Cardiac fibroblast (primary cell): ENCODE data around the gene ESYT1.
A peak's percentile ranks its signal among the peaks of the same experiment; 100 is the strongest.

Experiments
- DNase-seq, 2 donors: peaks; one replicate each; pipeline versions ENCODE4 v3.0.0 to v3.0.0-alpha.2; 2010; ENCODE audit warnings: low read depth in 2 of 2
- H3K4me3 ChIP-seq, 2 donors: replicated peaks in 1 of 2; 1 replicate in 1 of 2; 2 replicates in 1 of 2; pipeline ENCODE4 v1.5.1; 2011; ENCODE audit warnings: low read depth in 2 of 2, low read length in 2 of 2, mild to moderate bottlenecking in 2 of 2, moderate library complexity in 1 of 2
- TF ChIP-seq, protein P1 (sequence below): IDR thresholded peaks from one replicate; pipeline ENCODE4 v1.5.1; 2011; ENCODE audit warnings: low read depth, mild to moderate bottlenecking, low read length, inconsistent platforms

Gene ESYT1

GRCh38 chr12:56081393-56082347 is 46.4 kb upstream of the ESYT1 start:
- no peak overlapping the region for H3K4me3 ChIP-seq
- TF ChIP-seq, protein P1, sequence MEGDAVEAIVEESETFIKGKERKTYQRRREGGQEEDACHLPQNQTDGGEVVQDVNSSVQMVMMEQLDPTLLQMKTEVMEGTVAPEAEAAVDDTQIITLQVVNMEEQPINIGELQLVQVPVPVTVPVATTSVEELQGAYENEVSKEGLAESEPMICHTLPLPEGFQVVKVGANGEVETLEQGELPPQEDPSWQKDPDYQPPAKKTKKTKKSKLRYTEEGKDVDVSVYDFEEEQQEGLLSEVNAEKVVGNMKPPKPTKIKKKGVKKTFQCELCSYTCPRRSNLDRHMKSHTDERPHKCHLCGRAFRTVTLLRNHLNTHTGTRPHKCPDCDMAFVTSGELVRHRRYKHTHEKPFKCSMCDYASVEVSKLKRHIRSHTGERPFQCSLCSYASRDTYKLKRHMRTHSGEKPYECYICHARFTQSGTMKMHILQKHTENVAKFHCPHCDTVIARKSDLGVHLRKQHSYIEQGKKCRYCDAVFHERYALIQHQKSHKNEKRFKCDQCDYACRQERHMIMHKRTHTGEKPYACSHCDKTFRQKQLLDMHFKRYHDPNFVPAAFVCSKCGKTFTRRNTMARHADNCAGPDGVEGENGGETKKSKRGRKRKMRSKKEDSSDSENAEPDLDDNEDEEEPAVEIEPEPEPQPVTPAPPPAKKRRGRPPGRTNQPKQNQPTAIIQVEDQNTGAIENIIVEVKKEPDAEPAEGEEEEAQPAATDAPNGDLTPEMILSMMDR: no peak
- no peak for DNase-seq

DNA sequence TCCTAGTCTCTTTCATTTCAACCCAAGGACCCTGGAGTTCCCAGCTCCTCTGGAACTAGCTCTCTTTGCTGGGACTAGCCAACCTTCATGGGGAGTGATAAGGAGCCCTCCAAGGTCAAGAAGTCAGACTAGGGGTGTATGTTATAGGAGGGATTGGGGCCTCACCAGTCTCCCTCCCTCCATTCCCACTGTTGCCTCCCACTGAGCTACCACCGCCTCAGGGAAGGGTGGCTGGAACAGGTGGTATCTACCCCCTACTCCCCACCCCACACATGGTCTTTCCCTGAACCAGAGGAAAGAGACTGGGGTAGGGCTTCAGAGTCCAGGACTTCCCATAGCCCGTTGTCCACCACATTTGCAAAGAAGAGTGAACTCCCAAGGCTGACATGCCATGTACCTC is 45.7 kb upstream of the ESYT1 start:
- H3K4me3 ChIP-seq: no peak overlapping the region
- no peak for DNase-seq
- TF ChIP-seq, protein P1: no peak

- DNase-seq: no peak
- no peak overlapping the region for H3K4me3 ChIP-seq
- TF ChIP-seq, protein P1: no peak
These were observed 45.1 kb upstream of the ESYT1 start for GRCh38 chr12:56082967-56083366.

GRCh38 chr12:56084958-56085543 is 43.0 kb upstream of the ESYT1 start:
- peak in 1 of 2 donors; percentile 9 for DNase-seq
- H3K4me3 ChIP-seq: no peak overlapping the region
- TF ChIP-seq, protein P1: peak; percentile 53

GRCh38 chr12:56086096-56086495 is 42.0 kb upstream of the ESYT1 start:
- no peak overlapping the region for H3K4me3 ChIP-seq
- no peak for DNase-seq
- TF ChIP-seq, protein P1: no peak

GRCh38 chr12:56086608-56087007 is 41.5 kb upstream of the ESYT1 start:
- no peak for DNase-seq
- H3K4me3 ChIP-seq: no peak overlapping the region
- TF ChIP-seq, protein P1: no peak
